Activated CD4-positive, alpha-beta T cell treated with anti-CD3 and anti-CD28 coated beads for 36 hours (primary cell): ENCODE results near the gene KIAA1217. TPM values are rescaled to one million over a fixed set of nuclear protein-coding genes. Genes with fewer than 3 reads are reported as not detected.
"Not testable (repeated sequence)": the region's sequence is repeated elsewhere in the genome, so short reads cannot be mapped to it uniquely, and the experiment has no call there.

Source experiments
- ATAC-seq: fragments of 200-7000 bp; cut with Tn5 transposase; one replicate; pipeline ENCODE4 v1.10.0; 2021; ENCODE audit warnings: mild to moderate bottlenecking, moderate library complexity
- CTCF ChIA-PET: fragments of 350-600 bp; sonication (Branson Sonifier 250); formaldehyde crosslinking; loops from one replicate; lab custom pipeline; 2021; ENCODE audit warnings: antibody characterized with exemption; lab: Charles Lee
- POLR2A ChIA-PET: fragments of 350-600 bp; sonication (Branson Sonifier 250); formaldehyde crosslinking; loops from one replicate; lab custom pipeline; 2021; ENCODE audit warnings: antibody characterized with exemption, inconsistent platforms; lab: Charles Lee
- DNase-seq: peaks from one replicate; pipeline ENCODE4 v3.0.0-alpha.2; 2020
- H3K27ac Mint-ChIP-seq: one replicate; pipeline ENCODE4 v1.8.0; 2021; ENCODE audit warnings: mixed read lengths
- H3K27me3 Mint-ChIP-seq: one replicate; pipeline ENCODE4 v1.8.0; 2021; ENCODE audit warnings: mixed read lengths
- H3K36me3 Mint-ChIP-seq: one replicate; pipeline ENCODE4 v1.8.0; 2021; ENCODE audit warnings: low read depth, mixed read lengths
- H3K4me1 Mint-ChIP-seq: one replicate; pipeline ENCODE4 v1.8.0; 2021; ENCODE audit warnings: mixed read lengths
- H3K4me3 Mint-ChIP-seq: one replicate; pipeline ENCODE4 v1.8.0; 2021; ENCODE audit warnings: mild to moderate bottlenecking, moderate library complexity, mixed read lengths
- H3K9me3 Mint-ChIP-seq: one replicate; pipeline ENCODE4 v1.8.0; 2021; ENCODE audit warnings: low read depth, mixed read lengths
- intact Hi-C, 2 experiments: fragments of 100-400 bp; cut with DNase I in 1 of 2; cut with micrococcal nuclease in 1 of 2; formaldehyde crosslinking; loops; one replicate each; pipeline versions ENCODE4 v1.14.2 to v1.15.1; 2022 to 2024; cut with DNase I, micrococcal nuclease
- total RNA-seq, 2 experiments: library from RNA; stranded (reverse); gene quantifications; one replicate each; pipeline ENCODE4 v1.2.3, GENCODE V29; 2021

Gene KIAA1217
- total RNA-seq, 2 experiments from 2014 or later: 0.53 to 0.60 TPM

- H3K4me3 Mint-ChIP-seq: no peak overlapping the region
- no peak overlapping the region for H3K27ac Mint-ChIP-seq
- POLR2A ChIA-PET: no interaction called here
Observed at GRCh38 chr10:24480447-24480846, 271.5 kb downstream of the KIAA1217 start.

GRCh38 chr10:24481241-24481640, 272.3 kb downstream of the KIAA1217 start:
- H3K4me3 Mint-ChIP-seq: no peak overlapping the region
- ChIA-PET POLR2A (no interaction called here), CTCF (interaction anchor here (1.0 kb wide), 1 partner anchor 30 kb away, joined by 4 read pairs; no protein-coding TSS in a partner anchor)
- H3K36me3 Mint-ChIP-seq: no peaks in the 10 kb centered on the region
- no peak overlapping the region for H3K27ac Mint-ChIP-seq
- H3K27me3 Mint-ChIP-seq: peaks cover 9% of the 10 kb centered on the region
- no peaks in the 10 kb centered on the region for H3K9me3 Mint-ChIP-seq
- intact Hi-C loops: no loop called here
- no peak for ATAC-seq
- DNase-seq: no peak
- H3K4me1 Mint-ChIP-seq: peaks cover 3% of the 10 kb centered on the region

More at GRCh38 chr10:24480447-24480846, 271.5 kb downstream of the KIAA1217 start:
- Mint-ChIP-seq H3K27me3 (peaks cover 9% of the 10 kb centered on the region), H3K9me3 (no peaks in the 10 kb centered on the region), H3K36me3 (no peaks in the 10 kb centered on the region), H3K4me1 (peaks cover 3% of the 10 kb centered on the region)
- ATAC-seq (no peak), DNase-seq (no peak)
- intact Hi-C loops: no loop called here
- CTCF ChIA-PET: no interaction called here

- intact Hi-C loops, H3K27ac Mint-ChIP-seq, H3K4me3 Mint-ChIP-seq, DNase-seq, H3K4me1 Mint-ChIP-seq, H3K9me3 Mint-ChIP-seq, H3K36me3 Mint-ChIP-seq, H3K27me3 Mint-ChIP-seq, POLR2A ChIA-PET, ATAC-seq: not testable (repeated sequence)
- CTCF ChIA-PET: interaction anchor here (0.6 kb wide), 1 partner anchor 288 kb away, joined by 3 read pairs; no protein-coding TSS in a partner anchor
Observed at GRCh38 chr10:24482713-24483112, 273.8 kb downstream of the KIAA1217 start.

GRCh38 chr10:24483701-24484100, 274.8 kb downstream of the KIAA1217 start:
- Mint-ChIP-seq H3K27me3 (peaks cover 7% of the 10 kb centered on the region), H3K9me3 (no peaks in the 10 kb centered on the region), H3K4me1 (peaks cover 3% of the 10 kb centered on the region), H3K27ac (no peak overlapping the region), H3K36me3 (no peaks in the 10 kb centered on the region), H3K4me3 (no peak overlapping the region)
- DNase-seq (peak; percentile 43), ATAC-seq (peak; percentile 100)
- ChIA-PET POLR2A (no interaction called here), CTCF (no interaction called here)
- intact Hi-C loops: no loop called here

DNA sequence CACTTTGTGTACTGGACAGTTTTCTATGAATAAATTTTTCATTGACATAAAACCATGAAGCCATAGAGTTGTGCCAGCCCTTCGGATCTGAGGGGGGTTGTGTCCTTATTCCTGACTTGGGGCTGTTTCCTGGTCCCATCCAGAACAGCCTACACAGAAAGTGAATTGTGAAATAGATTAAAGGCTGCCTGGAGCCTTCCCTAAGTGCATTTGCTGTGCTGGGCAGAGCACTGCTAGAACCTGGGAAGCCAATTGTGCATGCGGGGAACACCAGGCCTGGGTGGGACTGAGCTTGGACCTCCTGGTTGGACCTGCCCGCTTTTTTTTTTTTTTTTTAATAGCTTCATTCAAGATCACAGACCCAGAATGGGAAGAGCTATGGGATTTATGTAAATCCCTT, 275.8 kb downstream of the KIAA1217 start:
- Mint-ChIP-seq H3K27ac (no peak overlapping the region), H3K4me3 (no peak overlapping the region), H3K36me3 (no peaks in the 10 kb centered on the region), H3K4me1 (peaks cover 3% of the 10 kb centered on the region), H3K9me3 (no peaks in the 10 kb centered on the region), H3K27me3 (peaks cover 7% of the 10 kb centered on the region)
- no peak for DNase-seq
- POLR2A ChIA-PET: interaction anchor here (0.6 kb wide), 1 partner anchor 138 kb away, joined by 3 read pairs; no protein-coding TSS in a partner anchor
- no peak for ATAC-seq
- intact Hi-C loops: no loop called here
- CTCF ChIA-PET: no interaction called here

DNA sequence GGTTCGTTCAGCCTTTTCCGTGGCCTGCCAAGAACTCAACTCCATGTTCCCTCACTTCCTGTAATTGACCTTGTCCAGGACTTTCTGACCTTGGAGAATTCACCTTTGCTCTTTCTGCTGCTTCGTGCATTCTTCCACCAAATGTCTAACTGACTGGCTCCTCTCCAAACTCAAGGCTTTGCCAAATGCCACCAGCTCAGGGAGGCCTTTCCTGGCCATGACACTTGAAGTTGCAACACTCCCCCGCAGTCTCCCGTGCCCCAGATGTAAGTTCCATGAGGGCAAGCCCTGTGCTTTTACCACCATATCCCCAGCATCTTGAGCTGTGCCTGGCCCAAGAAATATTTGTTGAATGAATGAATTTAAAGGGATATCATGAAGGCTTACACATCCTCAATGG, 276.4 kb downstream of the KIAA1217 start:
- intact Hi-C loops: no loop called here
- ChIA-PET POLR2A (interaction anchor here (0.6 kb wide), 1 partner anchor 139 kb away, joined by 3 read pairs; no protein-coding TSS in a partner anchor), CTCF (no interaction called here)
- H3K36me3 Mint-ChIP-seq: no peaks in the 10 kb centered on the region
- peaks cover 3% of the 10 kb centered on the region for H3K4me1 Mint-ChIP-seq
- peaks cover 7% of the 10 kb centered on the region for H3K27me3 Mint-ChIP-seq
- DNase-seq (no peak), ATAC-seq (no peak)
- H3K4me3 Mint-ChIP-seq: no peak overlapping the region
- H3K9me3 Mint-ChIP-seq: no peaks in the 10 kb centered on the region
- no peak overlapping the region for H3K27ac Mint-ChIP-seq

GRCh38 chr10:24488631-24489030, 279.7 kb downstream of the KIAA1217 start:
- peaks cover under 1% of the 10 kb centered on the region for H3K4me1 Mint-ChIP-seq
- no peaks in the 10 kb centered on the region for H3K36me3 Mint-ChIP-seq
- H3K9me3 Mint-ChIP-seq: no peaks in the 10 kb centered on the region
- H3K4me3 Mint-ChIP-seq: no peak overlapping the region
- intact Hi-C loops: no loop called here
- peaks cover 2% of the 10 kb centered on the region for H3K27me3 Mint-ChIP-seq
- no peak for ATAC-seq
- no peak for DNase-seq
- ChIA-PET CTCF (no interaction called here), POLR2A (no interaction called here)
- no peak overlapping the region for H3K27ac Mint-ChIP-seq

- no peak overlapping the region for H3K27ac Mint-ChIP-seq
- CTCF ChIA-PET: no interaction called here
- no peak for ATAC-seq
Observed at GRCh38 chr10:24493165-24493564, 284.2 kb downstream of the KIAA1217 start.

GRCh38 chr10:24494236-24494635, 285.3 kb downstream of the KIAA1217 start:
- H3K27ac Mint-ChIP-seq: no peak overlapping the region
- ATAC-seq (no peak), DNase-seq (no peak)
- POLR2A ChIA-PET: no interaction called here
- peaks cover 4% of the 10 kb centered on the region for H3K27me3 Mint-ChIP-seq
- no peak overlapping the region for H3K4me3 Mint-ChIP-seq
- intact Hi-C loops: no loop called here
- CTCF ChIA-PET: no interaction called here
- H3K9me3 Mint-ChIP-seq: no peaks in the 10 kb centered on the region
- no peaks in the 10 kb centered on the region for H3K36me3 Mint-ChIP-seq
- no peaks in the 10 kb centered on the region for H3K4me1 Mint-ChIP-seq

More at GRCh38 chr10:24493165-24493564, 284.2 kb downstream of the KIAA1217 start:
- Mint-ChIP-seq H3K27me3 (peaks cover 4% of the 10 kb centered on the region), H3K4me1 (no peaks in the 10 kb centered on the region), H3K4me3 (no peak overlapping the region), H3K9me3 (no peaks in the 10 kb centered on the region), H3K36me3 (no peaks in the 10 kb centered on the region)
- POLR2A ChIA-PET: no interaction called here
- no peak for DNase-seq
- intact Hi-C loops: no loop called here

- Mint-ChIP-seq H3K4me3 (no peak overlapping the region), H3K27ac (no peak overlapping the region), H3K4me1 (no peaks in the 10 kb centered on the region), H3K36me3 (no peaks in the 10 kb centered on the region), H3K27me3 (peaks cover 4% of the 10 kb centered on the region), H3K9me3 (no peaks in the 10 kb centered on the region)
- DNase-seq (no peak), ATAC-seq (no peak)
- ChIA-PET POLR2A (interaction anchor here (0.6 kb wide), 1 partner anchor 13 kb away, joined by 7 read pairs; no protein-coding TSS in a partner anchor), CTCF (no interaction called here)
- intact Hi-C loops: no loop called here
Observed at GRCh38 chr10:24494777-24495176, 285.8 kb downstream of the KIAA1217 start.

DNA sequence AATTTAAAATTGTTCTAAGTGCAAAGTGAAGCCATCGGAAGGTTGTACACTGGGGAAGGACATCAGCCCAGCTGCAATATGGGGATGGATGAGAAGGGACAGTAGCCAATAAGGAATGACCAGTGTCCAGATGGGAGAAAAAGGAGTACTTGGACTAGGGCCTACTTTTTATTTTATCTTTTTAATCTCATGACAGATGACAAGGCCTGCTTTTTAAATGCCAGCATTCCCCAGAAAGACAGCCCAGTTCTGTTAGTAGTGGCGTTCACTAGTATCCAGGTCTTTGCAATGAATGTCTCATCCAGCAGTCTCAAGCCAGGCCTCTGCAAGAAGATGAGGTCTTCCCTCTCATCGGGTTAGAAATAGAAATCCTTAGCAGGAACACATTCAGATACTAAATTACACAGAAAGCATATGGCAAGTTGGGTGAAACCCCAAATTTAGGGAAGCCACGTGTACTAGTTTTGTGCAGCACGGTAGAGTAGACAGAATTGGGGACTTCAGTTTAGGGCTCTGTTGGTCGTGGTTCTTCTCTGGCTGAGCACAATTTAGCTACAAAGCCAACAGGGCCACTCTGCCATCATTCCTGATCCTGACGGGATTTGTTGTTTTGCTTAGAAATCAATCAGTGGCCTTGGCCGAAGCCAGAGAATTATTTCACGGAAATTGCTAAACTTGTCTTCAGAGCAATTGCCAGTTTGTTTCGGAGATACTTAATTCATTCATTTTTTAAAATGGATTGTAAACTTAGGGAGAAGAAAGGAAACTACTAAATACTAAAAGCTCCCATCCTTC, 286.9 kb downstream of the KIAA1217 start:
- Mint-ChIP-seq H3K27me3 (peaks cover 4% of the 10 kb centered on the region), H3K4me1 (no peaks in the 10 kb centered on the region), H3K4me3 (no peak overlapping the region), H3K36me3 (no peaks in the 10 kb centered on the region), H3K27ac (no peak overlapping the region), H3K9me3 (no peaks in the 10 kb centered on the region)
- intact Hi-C loops: no loop called here
- POLR2A ChIA-PET: no interaction called here
- no peak for DNase-seq
- CTCF ChIA-PET: interaction anchor here (1.2 kb wide), 1 partner anchor 23 kb away, joined by 3 read pairs; no protein-coding TSS in a partner anchor
- ATAC-seq: no peak

GRCh38 chr10:24496906-24497305, 288.0 kb downstream of the KIAA1217 start:
- CTCF ChIA-PET: interaction anchor here (0.6 to 1.2 kb wide), 2 partner anchors 22 to 522 kb away, joined by 3 read pairs; no protein-coding TSS in a partner anchor
- ATAC-seq (no peak), DNase-seq (no peak)
- POLR2A ChIA-PET: no interaction called here
- H3K27ac Mint-ChIP-seq: no peak overlapping the region
- peaks cover 4% of the 10 kb centered on the region for H3K27me3 Mint-ChIP-seq
- H3K4me1 Mint-ChIP-seq: no peaks in the 10 kb centered on the region
- H3K4me3 Mint-ChIP-seq: no peak overlapping the region
- intact Hi-C loops: no loop called here
- H3K36me3 Mint-ChIP-seq: no peaks in the 10 kb centered on the region
- no peaks in the 10 kb centered on the region for H3K9me3 Mint-ChIP-seq
